Renal cortical epithelial cell (primary cell): ENCODE results near the gene AOC1. TPM values are rescaled to one million over a fixed set of nuclear protein-coding genes. Genes with fewer than 3 reads are reported as not detected.
A peak's percentile ranks its signal among the peaks of the same experiment; 100 is the strongest.
"Not testable (repeated sequence)": the region's sequence is repeated elsewhere in the genome, so short reads cannot be mapped to it uniquely, and the experiment has no call there.

Source experiments
- DNase-seq: peaks from one replicate; pipeline ENCODE4 v3.0.0-alpha.2; 2011; ENCODE audit warnings: low read depth
- total RNA-seq: library from RNA; depleted of rRNA; stranded (reverse); fragments of >200 nt; gene quantifications from 2 replicates; pipeline ENCODE4 v1.2.3, GENCODE V29; 2014

Gene AOC1
- total RNA-seq, 1 donor from 2014 or later = 6.1 TPM

DNA sequence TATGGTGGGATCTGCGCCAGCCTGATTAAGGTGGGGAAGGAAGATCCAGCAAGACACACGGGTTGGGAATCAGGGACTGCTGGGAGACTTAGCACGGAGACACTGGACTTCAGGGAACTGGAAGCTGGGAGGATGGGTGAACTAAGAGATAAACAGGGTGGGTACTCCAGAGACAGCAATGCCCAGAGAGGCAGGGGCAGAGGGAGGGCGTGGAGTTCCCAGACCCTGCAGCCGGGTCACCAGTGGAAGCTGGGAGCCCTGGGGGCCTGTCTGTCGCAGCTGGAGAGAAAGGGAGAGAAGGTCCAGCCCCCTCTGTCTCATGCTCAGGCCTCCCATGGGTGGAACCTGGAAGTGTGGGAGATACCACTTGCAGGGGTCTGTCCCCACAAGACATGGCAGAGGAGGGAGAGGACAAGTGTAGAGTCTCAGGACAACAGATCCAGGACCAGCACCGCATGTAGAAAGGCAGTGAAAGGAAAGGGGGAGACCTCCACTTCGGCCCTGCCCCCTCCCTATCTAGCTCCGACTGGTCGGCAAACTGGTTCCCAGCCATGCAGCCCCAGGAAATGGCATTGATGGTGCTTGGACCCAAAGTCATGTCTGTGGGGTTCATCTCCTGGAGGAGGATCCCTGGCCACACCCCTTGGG, 44.4 kb downstream of the AOC1 start:
- DNase-seq = no peak

DNA sequence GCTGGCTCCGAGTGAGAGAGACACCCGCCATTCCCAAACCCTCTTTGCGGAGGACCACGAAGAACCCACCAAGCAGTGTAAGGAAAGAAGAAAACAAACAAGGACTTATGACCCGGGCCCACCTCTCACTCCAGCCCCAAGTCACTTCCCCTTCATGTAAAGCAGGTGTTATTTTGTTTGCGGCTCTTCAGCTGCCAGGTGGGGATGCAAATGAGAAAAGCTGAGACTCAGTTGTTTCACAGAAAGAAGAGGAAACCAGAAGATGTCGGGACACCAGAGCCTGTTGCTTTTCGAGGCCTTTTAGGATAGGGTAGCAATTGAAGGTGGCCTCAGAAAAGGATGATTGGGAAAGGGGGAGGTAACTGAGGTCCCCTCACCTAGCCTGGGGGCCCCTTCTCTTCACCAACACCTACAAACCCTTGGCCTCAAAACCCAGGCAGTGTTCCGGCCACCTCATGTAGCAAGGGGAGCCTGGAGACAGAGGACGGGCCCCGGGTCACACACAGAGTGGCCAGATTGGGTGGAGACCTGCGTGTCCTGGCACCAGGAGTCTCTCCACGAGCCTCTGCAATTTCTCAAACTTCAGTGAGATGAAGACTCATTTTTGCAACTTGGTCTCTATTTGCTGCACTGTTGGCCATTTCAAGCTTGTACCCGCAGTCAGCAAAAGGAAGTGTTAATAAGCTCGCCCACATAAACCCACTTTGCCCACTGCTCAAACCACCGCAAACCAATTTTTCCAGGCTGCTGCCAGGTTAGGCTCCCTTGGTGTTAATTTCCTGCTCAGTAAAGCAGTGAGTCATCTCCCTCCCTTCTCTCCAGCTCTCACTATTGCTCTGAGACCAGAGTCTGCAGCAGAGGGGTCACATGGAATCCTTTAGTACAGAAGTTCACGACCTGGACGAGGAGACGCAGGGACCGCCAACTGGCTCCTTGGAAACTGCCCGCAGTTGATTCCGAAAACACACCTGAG, 45.5 kb downstream of the AOC1 start:
- peak; percentile 79 for DNase-seq

DNA sequence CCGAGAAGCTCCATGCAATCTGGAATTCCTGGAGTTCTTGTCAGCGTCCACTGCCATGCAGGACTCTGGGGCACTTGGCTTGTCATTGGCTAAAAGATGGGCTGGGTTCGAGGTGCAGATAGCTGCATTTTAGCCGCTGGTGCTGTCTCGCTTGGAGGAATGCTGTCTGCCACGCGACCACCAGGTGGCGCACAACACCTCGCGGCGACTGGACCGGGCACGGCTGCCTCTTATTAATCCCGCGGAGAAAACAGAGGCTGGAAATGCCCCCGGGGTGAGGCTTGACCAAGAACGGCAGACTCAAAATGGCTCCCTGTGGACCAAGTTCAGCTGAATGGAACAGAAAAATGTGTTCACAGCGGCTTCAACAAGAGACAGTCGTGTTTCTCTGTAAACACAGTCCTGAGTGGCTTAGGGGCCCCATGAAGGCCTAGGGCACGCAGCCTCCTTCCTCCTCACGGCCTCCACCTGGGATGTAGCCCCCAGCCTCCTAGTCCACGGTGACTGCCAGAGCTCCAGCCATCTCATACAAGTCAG, 46.2 kb downstream of the AOC1 start:
- no peak for DNase-seq

DNA sequence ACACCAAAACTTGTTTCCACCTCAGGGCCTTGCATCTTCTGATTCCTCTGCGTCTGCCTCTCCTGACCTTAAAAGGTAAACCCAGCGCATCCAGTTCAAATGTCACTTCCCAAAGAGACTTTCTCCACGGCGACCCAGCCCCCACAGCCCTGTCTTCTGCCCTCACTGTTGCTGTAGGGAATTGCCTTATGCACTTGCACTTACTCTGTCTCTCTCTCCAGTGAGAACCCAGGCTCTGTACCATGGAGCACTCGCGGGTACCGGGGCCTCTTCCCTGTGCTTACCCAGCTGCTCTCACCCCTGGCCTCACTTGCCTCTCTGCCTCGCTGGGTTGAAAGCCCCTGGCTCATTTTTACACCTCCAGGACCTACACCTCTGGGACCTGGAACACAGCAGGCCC, 48.4 kb downstream of the AOC1 start:
- DNase-seq = no peak

DNA sequence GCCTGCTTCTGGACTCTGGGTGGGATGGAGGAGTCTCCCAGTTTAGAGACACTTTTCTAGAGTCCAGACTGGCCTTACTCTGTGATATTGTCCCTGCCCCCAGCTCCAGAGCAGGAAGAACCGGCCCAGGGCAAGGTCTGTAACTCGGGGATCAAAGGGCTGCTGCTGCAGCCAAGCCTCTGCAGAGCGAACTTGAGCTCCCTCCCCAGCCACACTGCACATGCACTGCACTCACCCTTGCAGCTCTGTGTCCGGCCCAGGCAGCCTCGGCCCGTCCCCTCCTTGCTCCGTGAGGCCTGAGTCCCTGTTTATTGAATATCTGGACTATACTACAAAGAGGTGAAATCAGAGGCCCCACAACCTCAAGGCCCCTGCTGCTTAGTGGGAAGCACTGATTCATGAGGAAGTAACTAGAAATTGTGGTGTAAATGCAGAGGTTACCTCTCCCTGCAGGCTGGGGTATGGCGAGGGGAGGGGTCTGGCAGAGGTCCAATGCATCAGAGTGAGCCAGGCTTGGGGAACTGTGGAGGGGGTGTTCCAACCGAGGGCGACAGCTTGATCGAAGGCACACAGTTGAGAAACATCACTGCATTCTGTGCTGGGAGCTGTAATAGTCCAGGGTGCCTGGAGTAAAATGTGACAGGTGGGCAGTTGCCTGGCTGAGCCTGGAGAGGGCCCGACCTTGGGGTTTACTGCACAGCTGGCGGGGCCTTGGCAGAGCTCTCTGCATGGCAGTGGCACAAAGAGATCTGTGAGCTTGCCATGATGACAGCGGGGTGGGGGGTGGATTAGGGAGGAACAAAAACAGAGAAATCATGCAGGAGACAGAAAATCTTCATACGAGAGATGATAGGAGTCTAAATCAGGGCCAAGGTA, 49.1 kb downstream of the AOC1 start:
- peak; percentile 38 for DNase-seq

DNA sequence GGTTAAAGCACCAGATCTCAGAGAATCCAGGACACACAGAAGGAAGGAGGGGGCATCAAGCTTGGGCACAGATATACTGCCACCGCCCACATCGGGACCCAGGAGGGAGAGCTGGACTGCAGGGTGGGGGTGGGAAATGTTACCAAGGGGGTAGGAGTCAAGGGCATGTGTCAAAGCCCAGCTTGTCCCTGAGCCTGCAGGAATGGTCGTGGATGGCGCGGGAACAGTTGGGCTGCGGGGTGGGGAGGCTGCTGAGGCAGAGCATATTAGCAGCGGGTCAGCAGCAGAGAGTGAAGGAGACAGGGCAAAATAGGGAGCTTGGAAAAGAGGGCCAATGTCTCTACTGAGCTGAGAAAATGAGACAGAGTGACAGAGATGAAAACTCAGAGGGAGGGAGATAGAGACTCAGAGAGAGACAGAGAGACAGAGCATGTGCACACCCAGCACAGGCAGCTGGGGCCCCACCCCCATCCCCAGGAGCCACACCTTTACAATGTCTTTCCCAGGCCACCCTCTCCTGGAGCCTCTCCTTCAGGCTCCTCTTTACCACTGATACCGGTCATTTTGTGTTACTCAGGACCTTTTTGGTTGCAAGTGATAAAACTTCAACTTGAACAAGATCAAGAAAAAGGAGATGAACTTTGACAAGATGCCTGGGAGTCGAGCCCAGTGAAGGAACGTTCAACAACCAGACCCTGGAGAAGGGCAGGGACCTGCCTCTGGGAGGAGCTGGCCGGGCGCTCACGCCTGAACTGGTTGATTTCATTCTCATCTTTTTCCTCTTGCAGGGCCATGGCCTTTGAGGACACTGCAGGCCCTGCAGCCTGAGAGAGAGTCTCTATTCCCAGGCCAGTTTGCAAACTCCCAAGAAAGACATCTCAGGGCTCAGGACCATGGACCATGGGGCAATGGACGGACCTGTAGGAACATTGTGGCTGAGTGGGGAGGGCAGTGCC, 50.0 kb downstream of the AOC1 start:
- no peak for DNase-seq

DNA sequence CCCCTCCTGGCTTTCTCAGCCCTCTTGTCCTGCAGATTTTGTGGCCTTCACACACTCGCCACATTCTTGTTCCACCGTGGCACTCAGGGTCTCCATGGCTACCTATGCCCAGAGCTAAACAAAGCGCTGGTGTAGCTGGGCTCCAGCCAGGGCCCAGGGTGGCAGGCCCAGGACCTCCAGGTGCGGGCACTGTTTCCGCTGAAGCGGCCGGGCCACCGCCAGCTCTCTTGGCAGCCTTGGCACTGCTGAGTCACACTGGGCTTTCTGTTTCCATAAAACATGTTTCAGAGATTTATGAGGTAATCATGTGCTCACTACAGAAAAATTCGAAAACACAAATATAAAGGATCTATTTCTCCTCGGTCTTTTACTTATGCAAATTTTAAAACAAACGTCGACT, 51.3 kb downstream of the AOC1 start:
- peak; percentile 75 for DNase-seq

DNA sequence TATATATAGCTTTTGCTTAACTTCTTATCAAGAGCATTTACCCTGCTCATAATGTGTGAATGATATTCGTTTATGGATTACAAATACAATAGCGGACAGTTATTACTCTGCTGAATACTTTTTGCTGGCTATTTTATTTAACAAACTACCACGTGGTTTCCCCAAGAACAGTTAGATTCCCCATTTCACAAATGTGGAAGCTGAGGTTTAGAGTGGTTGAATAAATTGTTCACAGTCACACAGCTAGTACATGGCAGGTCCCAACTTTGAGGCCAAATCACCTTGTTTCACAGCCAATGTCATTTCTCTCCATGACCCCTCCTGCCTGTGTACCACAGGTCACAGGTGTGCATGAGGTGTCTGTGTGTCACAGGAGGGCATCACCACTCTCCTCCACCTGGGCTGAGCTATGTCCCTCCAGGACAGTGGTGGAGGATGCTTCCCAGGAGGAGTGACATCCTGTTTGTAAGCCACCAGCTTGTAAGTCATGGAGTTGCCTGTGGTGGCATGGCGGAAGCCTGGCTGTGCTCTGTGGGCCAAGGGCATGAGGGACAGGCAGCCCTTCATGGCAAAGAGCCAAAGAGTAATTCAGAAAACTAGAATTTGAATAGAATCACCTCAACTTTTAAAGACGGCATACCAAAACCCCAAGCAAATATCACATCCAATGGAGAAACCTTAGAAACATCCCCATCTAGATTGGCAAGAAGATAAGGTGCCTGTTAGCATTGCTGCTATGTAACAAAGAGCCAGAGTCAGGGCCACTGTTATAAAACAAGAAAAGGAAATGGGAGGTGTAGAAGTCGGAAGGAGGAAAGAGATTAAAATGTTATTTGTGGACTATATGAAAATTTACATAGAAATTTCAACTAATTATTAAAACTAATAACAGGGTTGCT, 51.9 kb downstream of the AOC1 start:
- DNase-seq = no peak

DNA sequence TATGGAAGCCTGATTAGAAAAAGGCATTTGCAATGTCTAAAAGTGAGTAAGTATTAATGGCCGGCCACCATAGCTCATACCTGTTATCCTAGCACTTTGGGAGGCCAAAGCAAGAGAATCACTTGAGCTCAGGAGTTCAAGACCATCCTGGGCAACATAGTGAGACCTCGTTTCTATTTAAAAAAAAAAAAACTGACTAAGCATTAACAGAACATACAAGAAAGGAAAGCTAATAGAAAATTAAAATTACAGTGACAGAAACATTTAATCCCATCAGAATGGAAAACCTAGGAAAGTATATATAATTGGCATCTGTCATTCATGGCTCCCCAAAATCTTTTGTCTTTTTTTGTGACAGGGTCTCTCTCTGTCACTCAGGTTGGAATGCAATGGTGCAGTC, 55.9 kb downstream of the AOC1 start:
- DNase-seq = no peak

DNA sequence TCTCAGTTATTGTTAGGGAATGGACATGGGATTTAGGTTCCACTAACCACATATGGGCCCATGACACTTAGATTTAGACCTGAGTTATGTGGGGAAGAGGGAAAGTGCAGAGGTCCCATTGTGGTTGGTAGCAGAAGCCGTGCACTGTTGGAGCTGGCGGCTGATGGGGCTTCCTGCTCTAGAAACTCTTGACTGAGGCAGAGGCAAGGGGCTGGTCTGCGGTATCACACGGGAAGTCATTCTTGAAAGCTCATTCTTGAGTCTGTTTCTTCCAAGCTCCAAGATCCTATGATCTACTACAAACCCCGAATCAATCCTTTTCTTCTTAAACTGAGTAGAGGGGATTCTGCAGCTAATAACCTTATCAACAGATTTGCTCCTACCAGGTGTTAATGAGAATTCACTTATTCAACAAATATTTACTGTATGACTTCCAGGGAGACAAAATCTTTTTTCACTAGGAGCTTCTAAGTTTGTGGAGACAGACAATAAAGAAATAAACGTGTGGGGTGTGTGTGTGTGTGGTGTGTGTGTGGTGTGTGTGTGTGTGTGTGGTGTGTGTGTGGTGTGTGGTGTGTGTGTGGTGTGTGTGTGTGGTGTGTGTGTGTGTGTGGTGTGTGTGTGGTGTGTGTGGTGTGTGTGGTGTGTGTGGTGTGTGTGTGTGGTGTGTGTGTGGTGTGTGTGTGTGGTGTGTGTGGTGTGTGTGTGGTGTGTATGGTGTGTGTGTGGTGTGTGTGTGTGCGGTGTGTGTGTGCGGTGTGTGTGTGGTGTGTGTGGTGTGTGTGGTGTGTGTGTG, 57.1 kb downstream of the AOC1 start:
- no peak for DNase-seq

DNA sequence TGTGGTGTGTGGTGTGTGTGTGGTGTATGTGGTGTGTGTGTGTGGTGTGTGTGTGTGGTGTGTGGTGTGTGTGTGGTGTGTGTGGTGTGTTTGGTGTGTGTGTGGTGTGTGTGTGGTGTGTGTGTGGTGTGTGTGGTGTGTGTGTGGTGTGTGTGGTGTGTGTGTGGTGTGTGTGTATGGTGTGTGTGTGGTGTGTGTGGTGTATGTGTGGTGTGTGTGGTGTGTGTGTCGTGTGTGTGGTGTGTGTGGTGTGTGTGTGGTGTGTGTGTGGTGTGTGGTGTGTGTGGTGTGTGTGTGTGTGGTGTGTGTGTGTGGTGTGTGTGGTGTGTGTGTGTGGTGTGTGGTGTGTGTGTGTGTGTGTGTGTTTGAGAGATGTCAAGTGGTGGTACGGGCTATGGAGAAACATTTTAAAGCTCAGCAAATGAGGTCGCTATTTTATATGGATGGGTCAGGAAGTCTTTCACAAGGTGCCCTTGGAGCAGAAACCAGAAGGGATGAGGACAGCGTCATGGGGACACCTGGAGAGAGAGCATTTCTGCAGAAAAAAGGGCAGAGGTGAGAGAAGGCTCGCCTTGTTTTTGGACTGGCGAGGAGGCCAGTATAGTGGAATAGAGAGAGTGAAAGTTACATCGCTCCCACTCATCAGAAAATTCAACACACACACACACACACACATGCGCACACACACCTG, 58.1 kb downstream of the AOC1 start:
- DNase-seq = not testable (repeated sequence)

DNA sequence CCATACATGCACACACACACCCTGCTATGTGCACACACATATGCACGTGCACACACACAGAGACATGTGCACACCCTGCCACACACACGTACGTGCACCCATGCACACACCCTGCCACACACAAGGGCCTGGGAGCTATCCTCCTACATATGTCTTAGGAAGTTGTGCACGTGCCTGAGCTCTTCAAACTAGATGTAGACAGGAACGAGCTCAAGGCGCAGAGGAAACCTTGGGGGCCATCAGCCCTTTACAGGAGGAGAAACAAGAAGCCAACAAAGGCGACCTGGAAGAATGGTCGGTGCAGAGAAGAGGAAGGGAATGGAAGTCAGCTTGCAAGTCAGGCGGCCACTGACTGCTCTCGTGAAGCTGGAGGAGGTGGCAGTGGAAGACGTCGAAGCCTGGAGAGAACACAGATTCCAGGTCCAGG, 58.7 kb downstream of the AOC1 start:
- no peak for DNase-seq

Other genes with a start within 250 kb of the AOC1 start
- gene GIMAP6, start 220.1 kb upstream of the AOC1 start, total RNA-seq = 0.15 and 0.35 TPM in 2 replicates
- 0.85 and 1.2 TPM in 2 replicates for gene GIMAP2, start 166.8 kb upstream of the AOC1 start, total RNA-seq
- not detected in 2 replicates for gene GIMAP1, start 135.9 kb upstream of the AOC1 start, total RNA-seq
- gene GIMAP5, start 115.1 kb upstream of the AOC1 start, total RNA-seq = 0.20 and 0.35 TPM in 2 replicates
- 0.75 and 1.0 TPM in 2 replicates for gene TMEM176B, start 52.2 kb upstream of the AOC1 start, total RNA-seq
- gene TMEM176A, start 51.7 kb upstream of the AOC1 start, total RNA-seq = 0.35 TPM in 1 of 2 replicates, not detected in the other
- 1.2 and 2.3 TPM in 2 replicates for gene KCNH2, start 125.8 kb downstream of the AOC1 start, total RNA-seq
- 0.15 and 0.35 TPM in 2 replicates for gene NOS3, start 138.5 kb downstream of the AOC1 start, total RNA-seq
- 0.10 TPM in 1 of 2 replicates, not detected in the other for gene ATG9B, start 172.0 kb downstream of the AOC1 start, total RNA-seq
- gene ABCB8, start 175.9 kb downstream of the AOC1 start, total RNA-seq = 31.0 and 43.4 TPM in 2 replicates
- gene ASIC3, start 196.0 kb downstream of the AOC1 start, total RNA-seq = 0.15 TPM in 1 of 2 replicates, not detected in the other
- 14.8 and 16.8 TPM in 2 replicates for gene CDK5, start 205.4 kb downstream of the AOC1 start, total RNA-seq
- gene SLC4A2, start 207.1 kb downstream of the AOC1 start, total RNA-seq = 92.4 and 137 TPM in 2 replicates
- gene FASTK, start 228.3 kb downstream of the AOC1 start, total RNA-seq = 59.3 and 63.7 TPM in 2 replicates
- 34.9 and 41.5 TPM in 2 replicates for gene TMUB1, start 231.0 kb downstream of the AOC1 start, total RNA-seq
- 36.3 and 41.2 TPM in 2 replicates for gene AGAP3, start 234.0 kb downstream of the AOC1 start, total RNA-seq